Stimulated activated CD8-positive, alpha-beta memory T cell treated with anti-CD3 and anti-CD28 coated beads, Interleukin-12 subunit alpha, Interleukin-12 subunit beta, amount 100 ng/mL, for 24 hours (primary cell): Measurements from ENCODE around the gene PRORP.
"Not testable (repeated sequence)": the region's sequence is repeated elsewhere in the genome, so short reads cannot be mapped to it uniquely, and the experiment has no call there.

Experiments
- DNase-seq: peaks from one replicate; pipeline ENCODE4 v3.0.0-alpha.2; 2020; ENCODE audit errors: extremely low read depth

PRORP gene

GRCh38 chr14:35138585-35138984 is 16.2 kb downstream of the PRORP start:
- DNase-seq, result no peak

DNA sequence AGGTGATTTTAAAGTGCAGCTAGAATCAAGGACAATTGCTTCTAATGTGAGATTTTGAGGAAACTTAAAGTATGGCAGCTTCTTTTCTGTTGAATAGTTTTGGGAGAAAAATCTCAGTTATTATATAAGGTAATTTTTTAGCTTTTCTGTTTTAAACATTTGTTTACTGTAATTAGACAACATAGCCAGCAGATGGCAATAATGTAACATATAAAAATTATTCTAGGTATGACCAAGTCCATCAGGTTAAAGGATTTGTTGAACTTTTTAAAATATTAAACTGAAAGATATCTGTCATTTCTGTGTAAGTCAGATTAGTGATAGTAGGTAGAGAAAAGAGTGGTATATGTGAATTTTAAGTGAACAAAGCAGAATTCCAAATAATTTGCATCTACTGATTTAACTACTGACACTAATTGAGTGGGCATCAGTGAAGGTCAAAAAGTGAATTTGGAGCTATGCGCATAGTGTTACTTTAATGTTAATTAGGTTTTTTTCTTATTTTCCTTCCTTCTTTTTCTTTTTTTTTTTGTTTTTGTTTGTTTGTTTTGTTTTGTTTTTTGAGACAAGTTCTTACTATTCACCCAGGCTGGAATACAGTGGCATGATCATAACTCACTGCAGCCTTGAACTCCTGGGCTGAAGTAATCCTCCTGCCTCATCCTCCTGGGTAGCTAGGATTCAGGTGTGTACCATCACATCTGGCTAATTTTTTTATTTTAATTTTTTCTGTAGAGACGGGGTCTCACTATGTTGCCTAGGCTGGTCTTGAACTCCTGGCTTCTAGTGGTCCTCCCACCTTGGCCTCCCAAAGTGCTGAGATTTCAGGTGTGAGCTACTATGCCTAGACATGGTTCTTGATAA is 18.6 kb downstream of the PRORP start:
- DNase-seq, result no peak

DNA sequence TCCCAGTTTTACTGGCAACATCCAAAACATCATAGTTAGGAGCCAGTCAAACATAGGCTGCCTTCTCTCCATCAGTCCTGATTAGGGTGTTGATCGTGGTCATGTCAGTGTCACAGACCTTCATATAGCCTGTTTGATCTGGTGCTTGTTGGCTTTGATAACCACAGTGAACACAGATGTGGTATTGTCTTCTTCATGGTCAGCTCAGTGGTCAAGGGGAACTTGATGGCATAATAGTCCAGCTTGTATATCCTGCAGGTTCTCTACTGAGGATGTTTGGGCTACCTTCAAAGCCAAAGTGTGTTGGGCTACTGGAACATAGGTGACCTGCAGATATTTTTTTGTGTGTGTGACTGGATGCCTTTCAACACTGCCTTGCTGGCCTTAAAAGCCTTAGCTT is 21.7 kb downstream of the PRORP start:
- no peak for DNase-seq

DNA sequence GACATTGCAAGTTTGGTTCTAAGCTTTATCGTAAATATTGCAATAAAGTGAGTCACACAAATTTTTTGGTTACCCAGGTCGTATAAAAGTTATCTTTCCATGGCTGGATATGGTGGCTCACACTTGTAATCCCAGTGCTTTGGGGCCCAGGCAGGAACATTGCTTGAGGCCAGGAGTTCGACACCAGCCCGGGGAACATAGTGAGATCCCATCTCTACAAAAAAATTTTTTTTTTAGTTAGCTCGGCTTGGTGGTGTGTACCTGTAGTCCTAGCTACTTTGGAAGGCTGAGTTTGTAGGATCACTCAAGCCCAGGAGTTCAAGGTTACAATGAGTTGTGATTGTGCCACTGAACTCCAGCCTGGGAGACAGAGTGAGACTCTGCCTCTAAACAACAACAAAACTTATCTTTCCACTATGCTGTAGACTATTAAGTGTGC is 24.4 kb downstream of the PRORP start:
- no peak for DNase-seq

- DNase-seq, result no peak
These were observed 24.8 kb downstream of the PRORP start for GRCh38 chr14:35147186-35147585.

DNA sequence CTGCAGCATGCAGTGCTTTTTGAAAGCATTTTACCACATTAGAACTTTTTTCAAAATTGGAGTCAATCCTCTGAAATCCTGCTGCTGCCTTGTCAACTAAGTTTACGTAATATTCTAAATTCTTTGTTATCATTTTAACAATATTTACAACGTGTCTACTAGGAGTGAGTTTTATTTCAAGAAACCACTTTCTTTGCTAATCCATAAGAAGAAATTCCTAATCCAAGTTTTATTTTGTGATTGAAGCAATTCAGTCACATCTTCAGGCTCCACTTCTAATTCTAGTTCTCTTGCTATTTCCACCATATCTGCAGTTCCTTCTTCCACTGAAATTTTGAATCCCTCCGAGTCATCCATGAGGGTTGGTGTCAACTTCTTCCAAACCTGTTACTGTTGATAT is 25.4 kb downstream of the PRORP start:
- DNase-seq, result no peak

GRCh38 chr14:35149239-35149638 is 26.9 kb downstream of the PRORP start:
- DNase-seq, result no peak

DNA sequence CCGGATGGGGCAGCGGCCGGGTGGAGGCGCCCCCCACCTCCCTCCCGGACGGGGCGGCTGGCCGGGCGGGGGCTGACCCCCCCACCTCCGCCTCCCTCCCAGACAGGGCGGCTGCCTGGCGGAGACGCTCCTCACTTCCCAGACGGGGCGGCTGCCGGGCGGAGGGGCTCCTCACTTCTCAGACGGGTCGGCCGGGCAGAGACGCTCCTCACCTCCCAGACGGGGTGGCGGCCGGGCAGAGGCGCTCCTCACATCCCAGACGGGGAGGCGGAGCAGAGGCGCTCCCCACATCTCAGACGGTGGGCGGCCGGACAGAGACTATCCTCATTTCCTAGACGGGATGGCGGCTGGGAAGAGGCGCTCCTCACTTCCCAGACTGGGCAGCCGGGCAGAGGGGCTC is 30.2 kb downstream of the PRORP start:
- DNase-seq, result not testable (repeated sequence)

DNA sequence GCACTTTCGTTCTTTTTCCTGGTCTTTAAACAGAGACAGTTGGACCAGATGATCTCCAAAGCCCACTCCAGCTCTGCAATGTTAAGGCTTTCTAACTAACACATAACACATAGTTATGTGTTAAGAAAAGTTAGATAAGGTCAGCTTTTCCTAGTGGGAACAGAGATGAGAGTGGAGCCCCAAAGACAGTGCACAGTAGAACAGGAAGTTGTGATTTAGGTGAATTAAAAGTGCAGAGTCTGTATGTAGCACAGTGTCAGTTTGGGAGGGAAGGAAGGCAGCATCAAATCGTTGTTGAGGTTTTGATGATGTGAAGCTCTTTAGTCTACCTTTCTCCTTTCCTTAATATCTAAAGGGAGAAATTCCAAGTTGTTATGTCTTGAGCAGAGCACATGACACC is 31.7 kb downstream of the PRORP start:
- DNase-seq, result no peak

GRCh38 chr14:35155962-35156361 is 33.6 kb downstream of the PRORP start:
- DNase-seq, result no peak

DNA sequence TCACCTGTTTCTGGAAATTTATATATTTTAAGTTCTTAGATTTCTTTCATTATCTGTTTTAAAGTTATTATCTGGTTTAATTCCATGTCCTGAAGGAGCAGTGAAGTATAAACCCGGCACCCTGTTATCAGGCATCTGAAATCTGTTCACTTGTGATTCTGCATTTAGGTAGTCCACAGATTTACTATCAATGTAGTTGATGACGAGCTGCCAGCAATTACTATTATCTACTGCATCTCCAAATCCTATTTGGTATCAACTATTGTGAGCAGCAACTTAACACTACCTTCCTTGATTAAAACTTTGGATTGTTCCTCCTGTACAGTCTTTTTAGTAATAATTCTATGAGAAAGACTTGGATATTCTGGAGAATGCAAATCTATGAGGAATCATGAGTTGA is 36.1 kb downstream of the PRORP start:
- no peak for DNase-seq

DNA sequence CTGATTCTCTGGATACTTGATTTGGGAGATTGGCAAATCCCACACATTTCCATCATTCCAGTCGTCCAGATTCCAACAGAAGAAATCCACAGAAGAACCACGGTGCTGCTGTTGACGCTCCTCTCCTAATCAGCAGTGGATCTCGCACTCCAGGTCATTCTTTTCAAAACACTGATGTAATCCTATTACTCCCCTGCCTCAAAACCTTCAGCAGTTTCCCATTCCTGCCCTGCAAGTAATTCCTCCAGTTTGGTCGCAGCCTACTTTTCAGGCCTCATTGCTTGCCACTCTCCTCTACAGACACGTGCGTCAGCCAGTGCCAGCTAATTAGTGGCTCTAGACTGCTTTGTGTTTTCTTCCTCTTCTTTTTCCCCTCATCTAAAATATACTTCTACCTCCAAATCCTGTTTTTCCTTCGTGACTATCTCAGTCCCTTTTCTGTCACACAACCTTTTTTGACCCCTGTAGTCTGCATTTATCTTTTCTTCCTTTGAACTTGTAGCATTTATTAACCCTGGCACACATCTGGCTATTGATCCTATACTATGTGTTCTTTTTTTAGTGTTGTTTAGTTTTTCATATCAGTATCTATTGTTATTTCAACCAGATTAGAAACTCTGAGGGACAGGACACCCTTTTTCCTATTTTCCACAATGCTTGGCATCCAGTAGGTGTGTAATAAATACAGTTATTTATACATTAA is 36.8 kb downstream of the PRORP start:
- no peak for DNase-seq

GRCh38 chr14:35159742-35160409 is 37.5 kb downstream of the PRORP start:
- DNase-seq, result no peak

- no peak for DNase-seq
These were observed 38.9 kb downstream of the PRORP start for GRCh38 chr14:35161231-35161630.

DNA sequence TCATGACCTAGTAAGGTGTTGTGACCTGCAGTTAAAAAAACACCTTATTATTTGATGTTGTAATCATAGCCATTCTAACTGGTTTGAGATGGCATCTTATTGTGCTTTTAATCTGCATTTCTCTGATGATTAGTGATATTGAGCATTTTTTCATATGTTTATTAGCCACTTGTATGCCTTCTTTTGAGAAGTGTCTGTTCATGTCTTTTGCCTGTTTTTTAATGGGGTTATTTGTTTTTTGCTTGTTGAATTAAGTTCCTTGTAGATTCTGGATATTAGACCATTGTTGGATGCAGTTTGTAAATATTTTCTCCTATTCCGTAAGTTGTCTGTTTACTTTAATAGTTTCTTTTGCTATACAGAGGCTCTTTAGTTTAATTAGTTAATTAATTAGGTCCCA is 41.0 kb downstream of the PRORP start:
- no peak for DNase-seq

DNA sequence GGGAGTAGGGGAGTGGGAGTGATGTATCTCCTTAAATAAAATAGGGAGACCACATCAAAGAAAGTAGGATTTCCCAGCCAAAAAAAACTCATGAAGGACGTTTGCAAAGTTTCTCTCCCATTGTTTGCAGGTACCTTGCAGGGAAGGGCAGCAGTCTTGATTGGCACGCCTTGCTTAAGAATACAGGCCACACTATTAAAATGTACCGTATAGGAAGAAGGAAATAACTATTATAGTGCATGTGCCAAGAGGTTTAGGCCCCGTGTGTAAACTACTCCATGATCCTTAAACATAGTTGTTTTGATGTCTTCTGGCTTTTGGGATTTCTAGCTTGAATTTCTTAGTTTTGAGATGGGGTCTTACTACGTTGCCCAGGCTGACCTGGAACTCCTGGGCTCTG is 42.5 kb downstream of the PRORP start:
- no peak for DNase-seq

DNA sequence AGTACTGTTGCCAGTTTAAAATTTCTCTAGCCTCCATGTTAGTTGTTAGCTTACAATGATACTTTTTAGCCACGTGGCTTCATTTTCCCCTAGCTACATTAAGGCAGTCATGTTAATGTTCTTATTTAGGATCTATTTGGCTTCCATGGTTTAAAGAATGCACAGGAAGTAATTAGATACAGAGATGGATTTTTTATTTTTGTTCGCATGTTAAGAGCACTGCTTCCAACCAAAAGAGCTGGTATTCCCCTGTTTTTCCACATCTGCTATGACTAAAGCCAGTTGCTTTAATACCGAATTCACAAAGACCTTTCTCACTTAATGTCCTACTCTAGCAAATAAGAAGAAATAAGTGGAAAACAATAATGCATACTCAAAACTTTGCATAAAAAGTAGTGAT is 45.1 kb downstream of the PRORP start:
- DNase-seq, result no peak
